Measurements from ENCODE around the gene CDHR2. TPM values are rescaled to one million over a fixed set of nuclear protein-coding genes. Genes with fewer than 3 reads are reported as not detected.

Gene CDHR2
- total and polyA plus RNA-seq, 12 donors: 0.03 to 0.22 (median 0.19) TPM; not detected in 9

DNA sequence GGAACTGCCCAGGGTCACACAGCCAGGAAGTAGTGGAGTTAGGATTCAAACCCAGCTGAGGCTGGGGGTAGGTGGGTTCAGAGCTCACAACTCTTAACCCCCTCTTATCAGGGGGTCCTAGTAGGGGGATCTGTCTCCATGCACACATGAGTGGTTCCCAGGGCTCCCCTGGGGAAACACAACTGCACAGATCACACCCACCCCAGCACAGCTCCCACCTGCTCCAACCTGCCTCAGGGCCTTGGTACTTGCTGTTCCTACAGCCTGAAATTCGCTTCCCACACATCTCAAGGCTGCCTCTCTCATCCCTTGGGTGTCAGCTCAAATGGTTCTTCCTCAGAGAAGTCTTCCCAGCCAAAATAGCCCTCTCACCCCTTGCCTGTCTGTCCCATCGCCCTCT lies 76.4 kb downstream of the CDHR2 start:
- no peaks in the 10 kb centered on the region for H3K36me3 ChIP-seq
- no peak overlapping the region for H3K27ac ChIP-seq
- WGBS, 2 donors: 58 to 72% methylated on average over 2 of the region's 2 CpGs
- TF ChIP-seq, protein P1, sequence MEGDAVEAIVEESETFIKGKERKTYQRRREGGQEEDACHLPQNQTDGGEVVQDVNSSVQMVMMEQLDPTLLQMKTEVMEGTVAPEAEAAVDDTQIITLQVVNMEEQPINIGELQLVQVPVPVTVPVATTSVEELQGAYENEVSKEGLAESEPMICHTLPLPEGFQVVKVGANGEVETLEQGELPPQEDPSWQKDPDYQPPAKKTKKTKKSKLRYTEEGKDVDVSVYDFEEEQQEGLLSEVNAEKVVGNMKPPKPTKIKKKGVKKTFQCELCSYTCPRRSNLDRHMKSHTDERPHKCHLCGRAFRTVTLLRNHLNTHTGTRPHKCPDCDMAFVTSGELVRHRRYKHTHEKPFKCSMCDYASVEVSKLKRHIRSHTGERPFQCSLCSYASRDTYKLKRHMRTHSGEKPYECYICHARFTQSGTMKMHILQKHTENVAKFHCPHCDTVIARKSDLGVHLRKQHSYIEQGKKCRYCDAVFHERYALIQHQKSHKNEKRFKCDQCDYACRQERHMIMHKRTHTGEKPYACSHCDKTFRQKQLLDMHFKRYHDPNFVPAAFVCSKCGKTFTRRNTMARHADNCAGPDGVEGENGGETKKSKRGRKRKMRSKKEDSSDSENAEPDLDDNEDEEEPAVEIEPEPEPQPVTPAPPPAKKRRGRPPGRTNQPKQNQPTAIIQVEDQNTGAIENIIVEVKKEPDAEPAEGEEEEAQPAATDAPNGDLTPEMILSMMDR (IDR thresholded peaks at IDR 0.05): no peak
- ATAC-seq (no peak), DNase-seq (no peak)
- H3K9me3 ChIP-seq: no peaks in the 10 kb centered on the region
- no peak overlapping the region for H3K4me3 ChIP-seq
- H3K27me3 ChIP-seq: peaks cover 10 to 96% (median 91%) of the 10 kb centered on the region in 7 donors
- H3K4me1 ChIP-seq: peaks cover 7 to 27% (median 16%) of the 10 kb centered on the region in 9 donors
- intact Hi-C loops (cut with DNase I): loop anchor here in 1 of 10 donors (5.0 kb wide), 1 partner anchor 48 kb away; no protein-coding TSS in a partner anchor

DNA sequence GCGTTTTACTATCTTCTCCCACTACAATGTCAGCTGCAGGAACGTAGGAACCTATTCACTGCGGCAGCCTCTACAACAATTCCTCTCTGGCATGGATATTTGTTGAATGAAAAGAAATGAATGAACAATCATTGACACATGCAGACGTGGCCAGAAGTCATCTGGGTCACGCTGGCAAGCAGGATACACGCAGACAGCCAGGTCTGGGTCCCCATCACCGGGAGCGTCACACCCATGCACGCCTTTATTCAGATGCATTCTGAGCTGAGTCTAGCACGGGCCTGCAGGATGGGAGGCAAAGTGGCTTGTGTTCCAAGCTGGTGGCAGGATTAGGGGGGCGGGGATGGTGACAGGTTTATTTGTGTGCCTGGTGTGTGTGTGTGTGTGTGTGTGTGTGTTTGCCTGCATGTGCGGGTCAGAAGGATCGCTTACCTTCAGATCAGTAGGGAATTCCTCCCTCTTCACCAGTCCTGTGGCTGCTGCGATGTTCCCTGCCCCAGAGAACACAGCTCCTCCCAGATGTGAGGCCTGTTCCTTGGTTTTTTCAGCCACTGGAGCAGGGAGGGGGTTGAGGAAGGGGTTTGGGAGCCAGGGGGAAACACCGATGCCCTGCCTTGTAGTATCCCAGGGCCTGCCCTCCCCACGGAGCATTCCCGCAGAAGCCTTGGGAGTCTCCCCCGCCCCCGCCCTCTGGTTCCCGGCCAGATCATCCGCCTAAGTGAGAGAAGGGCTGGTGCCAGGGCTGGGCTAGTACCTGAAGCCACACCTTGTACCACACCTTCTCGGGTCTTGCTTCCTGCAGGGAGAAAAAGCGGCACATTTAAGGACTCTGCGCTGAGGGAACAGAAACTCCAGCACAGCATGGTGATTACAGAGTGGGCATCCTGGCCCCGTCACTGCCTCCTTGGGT lies 77.1 kb downstream of the CDHR2 start:
- Histone ChIP-seq H3K4me1 (peaks cover 7 to 25% (median 14%) of the 10 kb centered on the region in 9 donors), H3K27me3 (peaks cover 10 to 96% (median 91%) of the 10 kb centered on the region in 7 donors), H3K36me3 (no peaks in the 10 kb centered on the region), H3K4me3 (no peak overlapping the region), H3K27ac (no peak overlapping the region), H3K9me3 (no peaks in the 10 kb centered on the region)
- WGBS, 2 donors: 30 to 51% methylated on average over 25 of the region's 25 CpGs
- DNase-seq (no peak), ATAC-seq (no peak)
- intact Hi-C loops (cut with DNase I): loop anchor here in 1 of 10 donors (5.0 kb wide), 1 partner anchor 49 kb away; no protein-coding TSS in a partner anchor
- TF ChIP-seq, protein P1 (IDR thresholded peaks at IDR 0.05): no peak

DNA sequence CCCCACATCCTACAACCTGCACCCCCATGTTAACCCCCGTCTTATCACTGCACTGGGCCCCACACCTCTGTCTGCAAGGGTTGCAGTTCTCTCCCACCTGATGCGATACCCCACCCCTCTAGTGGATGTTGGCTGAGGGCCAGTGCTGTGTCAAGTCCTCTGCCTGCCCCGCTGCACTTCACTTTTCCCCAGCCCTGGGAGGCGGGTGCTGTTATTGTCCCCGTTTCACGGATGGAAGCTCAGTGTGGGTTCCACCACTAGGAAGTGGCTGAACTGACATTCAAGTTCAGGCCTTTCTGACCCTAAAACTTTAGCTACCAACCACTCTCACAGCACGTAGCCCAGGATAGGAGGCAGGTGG lies 77.7 kb downstream of the CDHR2 start:
- no peak overlapping the region for H3K27ac ChIP-seq
- no peak for DNase-seq
- no peaks in the 10 kb centered on the region for H3K36me3 ChIP-seq
- intact Hi-C loops (cut with DNase I): loop anchor here in 1 of 10 donors (5.0 kb wide), 1 partner anchor 50 kb away; no protein-coding TSS in a partner anchor
- H3K4me3 ChIP-seq: no peak overlapping the region
- TF ChIP-seq, protein P1 (IDR thresholded peaks at IDR 0.05): no peak
- H3K27me3 ChIP-seq: peaks cover 10 to 96% (median 91%) of the 10 kb centered on the region in 7 donors
- WGBS, 2 donors: 51 to 55% methylated on average over 7 of the region's 7 CpGs
- H3K4me1 ChIP-seq: peaks cover 7 to 19% (median 13%) of the 10 kb centered on the region in 9 donors
- no peaks in the 10 kb centered on the region for H3K9me3 ChIP-seq
- ATAC-seq: no peak

DNA sequence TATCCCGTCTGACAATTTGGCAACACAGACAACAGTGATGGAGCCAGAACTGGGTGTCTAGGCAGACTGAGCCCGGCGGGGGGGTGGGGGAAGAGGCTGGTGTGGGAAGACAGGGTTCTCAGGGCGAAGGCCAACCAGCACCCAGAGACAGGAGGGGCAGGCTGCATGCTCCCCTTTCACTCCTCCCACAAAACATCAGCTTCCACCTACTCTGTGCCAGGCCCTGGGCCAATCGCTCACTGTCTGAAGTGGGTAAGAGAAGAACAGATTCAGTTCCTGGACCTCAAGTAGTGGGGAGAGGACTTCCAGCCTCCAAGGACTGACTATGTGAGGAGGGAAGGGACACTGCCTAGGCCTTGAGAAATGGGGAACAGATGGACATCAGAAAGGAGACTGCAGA lies 78.4 kb downstream of the CDHR2 start:
- 71 to 86% methylated on average over 5 of the region's 5 CpGs for WGBS, 2 donors
- Histone ChIP-seq H3K36me3 (no peaks in the 10 kb centered on the region), H3K27me3 (peaks cover 10 to 98% (median 94%) of the 10 kb centered on the region in 7 donors), H3K9me3 (no peaks in the 10 kb centered on the region), H3K4me3 (no peak overlapping the region), H3K27ac (no peak overlapping the region), H3K4me1 (peaks cover 7 to 18% (median 13%) of the 10 kb centered on the region in 9 donors)
- intact Hi-C loops (cut with DNase I): loop anchor here in 1 of 10 donors (5.0 kb wide), 1 partner anchor 50 kb away; no protein-coding TSS in a partner anchor
- ATAC-seq: no peak
- TF ChIP-seq, protein P1 (IDR thresholded peaks at IDR 0.05): no peak
- no peak for DNase-seq
